Upper lobe of right lung (tissue), 1 donor: ENCODE measurements around the gene CEBPB. TPM values are rescaled to one million over a fixed set of nuclear protein-coding genes. Genes with fewer than 3 reads are reported as not detected.

Experiments
- ATAC-seq: fragments of 200-7000 bp; cut with Tn5 transposase; one replicate; pipeline ENCODE4 v1.9.1; 2020; ENCODE audit warnings: mild to moderate bottlenecking, moderate library complexity
- DNase-seq: peaks from one replicate; pipeline ENCODE4 v3.0.0-alpha.2; 2020
- H3K27ac ChIP-seq: fragments of 200-600 bp; one replicate; pipeline ENCODE4 v1.8.0; 2022
- H3K27me3 ChIP-seq: fragments of 200-600 bp; one replicate; pipeline ENCODE4 v1.8.0; 2022; ENCODE audit warnings: mild to moderate bottlenecking
- H3K36me3 ChIP-seq: fragments of 200-600 bp; one replicate; pipeline ENCODE4 v1.8.0; 2022
- H3K4me1 ChIP-seq: fragments of 200-600 bp; one replicate; pipeline ENCODE4 v1.8.0; 2022
- H3K4me3 ChIP-seq: fragments of 200-600 bp; one replicate; pipeline ENCODE4 v1.8.0; 2022; ENCODE audit warnings: mild to moderate bottlenecking
- H3K9me3 ChIP-seq: fragments of 200-600 bp; one replicate; pipeline ENCODE4 v1.8.0; 2022
- intact Hi-C: fragments of 100-400 bp; cut with DNase I; formaldehyde crosslinking; loops from one replicate; pipeline ENCODE4 v1.11.0; 2022
- total RNA-seq: library from RNA; stranded (reverse); fragmentation: NEBNext Ultra II Directional; extraction: Animal tissue kit (Norgen Biotek cat#: 25700); gene quantifications from one replicate; pipeline ENCODE4 v1.2.1, GENCODE V29; 2021
- TF ChIP-seq, protein P1 (sequence below): fragments of 200-600 bp; IDR thresholded peaks from one replicate; pipeline ENCODE4 v1.8.0; 2022; ENCODE audit warnings: antibody characterized with exemption
- donor health status: DM: no; HTN: yes; CAD: no; lungs with severe emphysema.

Gene CEBPB
- total RNA-seq, 1 donor from 2014 or later, result 271 TPM

DNA sequence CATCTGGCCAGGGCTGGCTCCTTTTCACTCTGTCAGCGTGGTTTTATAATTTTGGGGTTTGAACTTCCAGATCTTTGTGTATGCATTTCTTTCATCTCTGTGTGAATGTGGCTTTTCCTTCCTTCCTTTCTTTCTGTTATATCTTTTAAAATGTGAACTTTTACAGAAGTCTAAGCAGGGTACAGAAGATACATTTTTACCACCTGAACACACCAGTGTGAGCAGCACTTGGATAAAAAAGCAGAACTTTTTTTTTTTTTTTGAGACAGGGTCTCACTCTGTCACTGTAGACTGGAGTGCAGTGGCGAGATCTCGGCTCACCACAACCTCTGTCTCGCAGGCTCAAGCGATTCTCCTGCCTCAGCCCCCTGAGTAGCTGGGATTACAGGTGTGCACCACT lies 20.5 kb downstream of the CEBPB start:
- no peak for ATAC-seq
- H3K4me3 ChIP-seq, result no peak overlapping the region

GRCh38 chr20:50213531-50214106 lies 23.0 kb downstream of the CEBPB start:
- no peaks in the 10 kb centered on the region for H3K4me1 ChIP-seq
- no peak for DNase-seq
- no peak overlapping the region for H3K4me3 ChIP-seq
- TF ChIP-seq, protein P1, sequence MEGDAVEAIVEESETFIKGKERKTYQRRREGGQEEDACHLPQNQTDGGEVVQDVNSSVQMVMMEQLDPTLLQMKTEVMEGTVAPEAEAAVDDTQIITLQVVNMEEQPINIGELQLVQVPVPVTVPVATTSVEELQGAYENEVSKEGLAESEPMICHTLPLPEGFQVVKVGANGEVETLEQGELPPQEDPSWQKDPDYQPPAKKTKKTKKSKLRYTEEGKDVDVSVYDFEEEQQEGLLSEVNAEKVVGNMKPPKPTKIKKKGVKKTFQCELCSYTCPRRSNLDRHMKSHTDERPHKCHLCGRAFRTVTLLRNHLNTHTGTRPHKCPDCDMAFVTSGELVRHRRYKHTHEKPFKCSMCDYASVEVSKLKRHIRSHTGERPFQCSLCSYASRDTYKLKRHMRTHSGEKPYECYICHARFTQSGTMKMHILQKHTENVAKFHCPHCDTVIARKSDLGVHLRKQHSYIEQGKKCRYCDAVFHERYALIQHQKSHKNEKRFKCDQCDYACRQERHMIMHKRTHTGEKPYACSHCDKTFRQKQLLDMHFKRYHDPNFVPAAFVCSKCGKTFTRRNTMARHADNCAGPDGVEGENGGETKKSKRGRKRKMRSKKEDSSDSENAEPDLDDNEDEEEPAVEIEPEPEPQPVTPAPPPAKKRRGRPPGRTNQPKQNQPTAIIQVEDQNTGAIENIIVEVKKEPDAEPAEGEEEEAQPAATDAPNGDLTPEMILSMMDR, result no peak
- ATAC-seq, result peak; percentile 37
- intact Hi-C loops, result no loop called here
- H3K36me3 ChIP-seq, result no peaks in the 10 kb centered on the region
- no peaks in the 10 kb centered on the region for H3K27me3 ChIP-seq
- H3K27ac ChIP-seq, result no peak overlapping the region
- H3K9me3 ChIP-seq, result no peaks in the 10 kb centered on the region

More for the DNA sequence above, 20.5 kb downstream of the CEBPB start:
- TF ChIP-seq, protein P1, result no peak
- DNase-seq, result no peak
- H3K4me1 ChIP-seq, result no peaks in the 10 kb centered on the region
- no peaks in the 10 kb centered on the region for H3K36me3 ChIP-seq
- H3K27me3 ChIP-seq, result no peaks in the 10 kb centered on the region
- intact Hi-C loops, result no loop called here
- no peaks in the 10 kb centered on the region for H3K9me3 ChIP-seq
- no peak overlapping the region for H3K27ac ChIP-seq

GRCh38 chr20:50214226-50215024 lies 23.8 kb downstream of the CEBPB start:
- no peak overlapping the region for H3K4me3 ChIP-seq
- no peak for DNase-seq
- intact Hi-C loops, result no loop called here
- ATAC-seq, result no peak
- no peak overlapping the region for H3K27ac ChIP-seq
- no peaks in the 10 kb centered on the region for H3K9me3 ChIP-seq
- TF ChIP-seq, protein P1, result no peak
- H3K4me1 ChIP-seq, result no peaks in the 10 kb centered on the region
- H3K27me3 ChIP-seq, result no peaks in the 10 kb centered on the region
- no peaks in the 10 kb centered on the region for H3K36me3 ChIP-seq

DNA sequence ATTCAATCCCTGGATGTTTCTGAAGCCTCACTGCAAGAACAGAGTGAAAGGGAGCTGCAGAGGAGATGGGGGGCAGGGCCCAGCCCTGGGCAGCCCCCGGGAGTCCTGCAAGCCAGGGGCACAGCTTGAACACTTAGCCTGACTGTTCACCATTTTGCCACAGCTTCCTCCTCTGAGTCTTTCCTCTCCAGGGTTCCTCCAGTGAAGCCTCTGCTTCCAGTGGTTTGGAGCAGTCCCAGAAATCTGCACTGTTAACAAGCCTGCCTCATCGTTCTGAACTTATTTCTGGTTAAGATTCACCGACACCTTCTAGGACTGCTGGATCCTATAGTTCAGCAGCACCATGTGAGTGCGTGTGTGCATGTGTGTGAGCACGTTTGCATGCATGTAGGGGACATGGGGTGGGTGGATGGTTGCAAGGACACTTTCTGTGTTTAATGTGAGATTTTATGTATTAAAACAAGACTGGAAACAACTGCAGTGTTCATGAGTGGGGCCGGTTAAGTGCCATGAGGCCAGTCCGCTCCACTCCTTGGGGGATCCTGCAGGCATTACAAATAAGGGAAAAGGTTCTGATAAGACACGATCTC lies 24.6 kb downstream of the CEBPB start:
- no peaks in the 10 kb centered on the region for H3K27me3 ChIP-seq
- intact Hi-C loops, result no loop called here
- no peaks in the 10 kb centered on the region for H3K36me3 ChIP-seq
- ATAC-seq (no peak), DNase-seq (no peak)
- no peaks in the 10 kb centered on the region for H3K4me1 ChIP-seq
- H3K27ac ChIP-seq, result no peak overlapping the region
- TF ChIP-seq, protein P1, result no peak
- no peaks in the 10 kb centered on the region for H3K9me3 ChIP-seq
- no peak overlapping the region for H3K4me3 ChIP-seq

DNA sequence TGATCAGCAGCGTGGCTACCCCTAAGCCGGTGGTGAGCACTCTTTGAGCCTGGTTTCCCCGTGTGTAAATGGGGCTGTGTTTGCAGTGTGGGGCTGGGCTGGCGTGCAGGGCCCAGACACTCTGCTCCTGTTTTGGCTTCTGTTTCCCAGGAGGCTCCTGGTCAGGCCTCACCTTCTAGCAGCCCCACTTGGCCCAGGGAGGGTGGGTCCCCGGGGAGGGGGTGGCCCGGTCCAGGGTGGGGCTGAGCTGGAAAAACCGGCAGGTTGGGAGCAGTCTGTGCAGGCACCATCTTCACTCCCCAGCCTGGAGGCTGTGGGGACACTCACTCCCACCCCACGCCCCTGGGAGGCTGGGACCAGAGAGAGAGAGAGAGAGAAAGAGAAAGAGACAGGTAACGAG lies 25.3 kb downstream of the CEBPB start:
- Histone ChIP-seq H3K27me3 (no peaks in the 10 kb centered on the region), H3K4me3 (no peak overlapping the region), H3K9me3 (no peaks in the 10 kb centered on the region), H3K36me3 (no peaks in the 10 kb centered on the region), H3K27ac (no peak overlapping the region), H3K4me1 (no peaks in the 10 kb centered on the region)
- TF ChIP-seq, protein P1, result no peak
- intact Hi-C loops, result no loop called here
- DNase-seq, result no peak
- ATAC-seq, result no peak
